Measurements from ENCODE around the gene DPEP2. TPM values are rescaled to one million over a fixed set of nuclear protein-coding genes. Genes with fewer than 3 reads are reported as not detected.

The DPEP2 gene
- total and polyA plus RNA-seq, 2 of the 13 experiments (the other 11 are each of a cell fraction or from before 2014, with no cell fraction given): 0.18 TPM; not detected in 1

DNA sequence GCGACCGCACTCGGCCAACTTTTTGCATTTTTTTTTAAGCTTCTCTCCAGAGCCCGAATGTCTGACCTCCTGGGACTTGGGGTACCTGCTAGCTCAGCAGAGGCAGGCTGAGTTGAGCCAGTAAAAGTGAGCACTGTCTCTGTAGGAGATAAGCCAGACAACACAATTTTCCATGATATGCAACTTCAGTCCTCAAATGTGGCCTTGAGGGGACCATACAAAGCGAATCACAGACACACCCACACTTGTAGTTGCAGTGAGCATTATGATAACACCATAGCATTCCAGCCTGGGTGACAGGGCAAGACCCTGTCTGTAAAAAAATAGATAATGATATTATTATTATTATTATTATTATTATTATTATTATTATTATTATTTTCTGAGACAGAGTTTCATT lies 2.6 kb downstream of the DPEP2 start:
- no peak for FAIRE-seq
- POLR2A ChIA-PET: no interaction called here
- ATAC-seq: no peak

More for the DNA sequence above, 2.6 kb downstream of the DPEP2 start:
- no peak overlapping the region for H3K4me2 ChIP-seq (ENCODE audit: low read depth, low read length)
- peaks cover 0 to 13% of the 10 kb centered on the region in 2 experiments; a peak in 2 of 5 replicates for H3K27me3 ChIP-seq (ENCODE audit: control insufficient read depth in 1 of 2, insufficient read depth in 2 of 2, low read length in 2 of 2)
- DNase-seq (ENCODE audit: low spot score): no peak
- no peak overlapping the region for H3K4me3 ChIP-seq (replicated peaks in 1 of 3; ENCODE audit: insufficient read depth in 1 of 3, low read depth in 2 of 3, low read length in 3 of 3)
- in situ Hi-C loops (cut with HindIII; ENCODE audit: extremely low pct_ligation_motif_present, low pct_unique_long_range_greater_than_20kb) (no loop called here), intact Hi-C loops (cut with micrococcal nuclease; ENCODE audit: unreplicated experiment) (no loop called here)
- H3K27ac ChIP-seq (ENCODE audit: extremely low read length, insufficient read depth, low read length): no peak overlapping the region
- CTCF ChIA-PET (ENCODE audit: low intra/inter-chr PET ratio, low total read pairs): no interaction called here
- BruUV-seq (replicated peaks): no TSS peak
- H3K9me3 ChIP-seq (ENCODE audit: low read length): no peaks in the 10 kb centered on the region
- 96% methylated on average over 5 of the region's 5 CpGs for WGBS (ENCODE audit: low lambda C conversion rate)
- no peak for TF ChIP-seq ZNF446 (CRISPR knock-in tag; IDR thresholded peaks at IDR 0.05)
- TF ChIP-seq, protein P1, sequence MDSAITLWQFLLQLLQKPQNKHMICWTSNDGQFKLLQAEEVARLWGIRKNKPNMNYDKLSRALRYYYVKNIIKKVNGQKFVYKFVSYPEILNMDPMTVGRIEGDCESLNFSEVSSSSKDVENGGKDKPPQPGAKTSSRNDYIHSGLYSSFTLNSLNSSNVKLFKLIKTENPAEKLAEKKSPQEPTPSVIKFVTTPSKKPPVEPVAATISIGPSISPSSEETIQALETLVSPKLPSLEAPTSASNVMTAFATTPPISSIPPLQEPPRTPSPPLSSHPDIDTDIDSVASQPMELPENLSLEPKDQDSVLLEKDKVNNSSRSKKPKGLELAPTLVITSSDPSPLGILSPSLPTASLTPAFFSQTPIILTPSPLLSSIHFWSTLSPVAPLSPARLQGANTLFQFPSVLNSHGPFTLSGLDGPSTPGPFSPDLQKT (CRISPR knock-in tag; IDR thresholded peaks at IDR 0.05; ENCODE audit: borderline replicate concordance): no peak
- TF ChIP-seq TAF15 (IDR thresholded peaks at IDR 0.05; ENCODE audit: low read depth, low read length, poor library complexity, severe bottlenecking): no peak
- TF ChIP-seq AKAP8 (CRISPR knock-in tag; IDR thresholded peaks at IDR 0.05): no peak
- TF ChIP-seq, protein P2, sequence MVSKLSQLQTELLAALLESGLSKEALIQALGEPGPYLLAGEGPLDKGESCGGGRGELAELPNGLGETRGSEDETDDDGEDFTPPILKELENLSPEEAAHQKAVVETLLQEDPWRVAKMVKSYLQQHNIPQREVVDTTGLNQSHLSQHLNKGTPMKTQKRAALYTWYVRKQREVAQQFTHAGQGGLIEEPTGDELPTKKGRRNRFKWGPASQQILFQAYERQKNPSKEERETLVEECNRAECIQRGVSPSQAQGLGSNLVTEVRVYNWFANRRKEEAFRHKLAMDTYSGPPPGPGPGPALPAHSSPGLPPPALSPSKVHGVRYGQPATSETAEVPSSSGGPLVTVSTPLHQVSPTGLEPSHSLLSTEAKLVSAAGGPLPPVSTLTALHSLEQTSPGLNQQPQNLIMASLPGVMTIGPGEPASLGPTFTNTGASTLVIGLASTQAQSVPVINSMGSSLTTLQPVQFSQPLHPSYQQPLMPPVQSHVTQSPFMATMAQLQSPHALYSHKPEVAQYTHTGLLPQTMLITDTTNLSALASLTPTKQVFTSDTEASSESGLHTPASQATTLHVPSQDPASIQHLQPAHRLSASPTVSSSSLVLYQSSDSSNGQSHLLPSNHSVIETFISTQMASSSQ (IDR thresholded peaks at IDR 0.05; ENCODE audit: low read depth): no peak
- TF ChIP-seq, protein P2 (CRISPR knock-in tag; IDR thresholded peaks at IDR 0.05; ENCODE audit: borderline replicate concordance): no peak
- TF ChIP-seq ATF7 (IDR thresholded peaks at IDR 0.05): no peak
- TF ChIP-seq ATF7 (CRISPR knock-in tag; IDR thresholded peaks at IDR 0.05): no peak
- TF ChIP-seq, protein P3, sequence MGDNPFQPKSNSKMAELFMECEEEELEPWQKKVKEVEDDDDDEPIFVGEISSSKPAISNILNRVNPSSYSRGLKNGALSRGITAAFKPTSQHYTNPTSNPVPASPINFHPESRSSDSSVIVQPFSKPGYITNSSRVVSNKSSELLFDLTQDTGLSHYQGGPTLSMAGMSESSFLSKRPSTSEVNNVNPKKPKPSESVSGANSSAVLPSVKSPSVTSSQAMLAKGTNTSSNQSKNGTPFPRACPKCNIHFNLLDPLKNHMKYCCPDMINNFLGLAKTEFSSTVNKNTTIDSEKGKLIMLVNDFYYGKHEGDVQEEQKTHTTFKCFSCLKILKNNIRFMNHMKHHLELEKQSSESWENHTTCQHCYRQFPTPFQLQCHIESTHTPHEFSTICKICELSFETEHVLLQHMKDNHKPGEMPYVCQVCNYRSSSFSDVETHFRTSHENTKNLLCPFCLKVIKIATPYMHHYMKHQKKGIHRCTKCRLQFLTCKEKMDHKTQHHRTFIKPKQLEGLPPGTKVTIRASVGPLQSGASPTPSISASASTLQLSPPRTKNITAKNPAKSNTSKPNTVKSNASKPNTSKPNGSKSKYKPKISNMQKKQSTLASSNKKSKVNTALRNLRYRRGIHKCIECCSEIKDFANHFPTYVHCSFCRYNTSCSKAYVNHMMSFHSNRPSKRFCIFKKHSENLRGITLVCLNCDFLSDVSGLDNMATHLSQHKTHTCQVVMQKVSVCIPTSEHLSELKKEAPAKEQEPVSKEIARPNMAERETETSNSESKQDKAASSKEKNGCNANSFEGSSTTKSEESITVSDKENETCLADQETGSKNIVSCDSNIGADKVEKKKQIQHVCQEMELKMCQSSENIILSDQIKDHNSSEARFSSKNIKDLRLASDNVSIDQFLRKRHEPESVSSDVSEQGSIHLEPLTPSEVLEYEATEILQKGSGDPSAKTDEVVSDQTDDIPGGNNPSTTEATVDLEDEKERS (CRISPR knock-in tag; IDR thresholded peaks at IDR 0.05): no peak
- TF ChIP-seq RBAK (CRISPR knock-in tag; IDR thresholded peaks at IDR 0.05): no peak
- no peak for TF ChIP-seq CEBPB (IDR thresholded peaks at IDR 0.05; ENCODE audit: borderline replicate concordance, low read depth, low read length)
- no peak for TF ChIP-seq ZFAT (CRISPR knock-in tag; conservative IDR thresholded peaks at IDR 0.05)
- TF ChIP-seq ZNF337 (CRISPR knock-in tag; IDR thresholded peaks at IDR 0.05; ENCODE audit: borderline replicate concordance, low read depth): no peak
- H3K9ac ChIP-seq (ENCODE audit: insufficient read depth, low read depth, low read length): no peak overlapping the region
- H2AFZ ChIP-seq (ENCODE audit: low read length): no peak overlapping the region
- no peaks in the 10 kb centered on the region for H3K79me2 ChIP-seq (ENCODE audit: insufficient read depth, low read length)
- H3K4me1 ChIP-seq (ENCODE audit: insufficient read depth, low read length): peaks cover 55% of the 10 kb centered on the region
- no peaks in the 10 kb centered on the region for H4K20me1 ChIP-seq (ENCODE audit: insufficient read depth, low read length)
- no peaks in the 10 kb centered on the region for H3K36me3 ChIP-seq (replicated peaks in 1 of 2; ENCODE audit: control insufficient read depth in 1 of 2, insufficient read depth in 2 of 2, low read length in 2 of 2)

Measured in HepG2 (cell line).